ENCODE data around the gene ASPG.

The ASPG gene

DNA sequence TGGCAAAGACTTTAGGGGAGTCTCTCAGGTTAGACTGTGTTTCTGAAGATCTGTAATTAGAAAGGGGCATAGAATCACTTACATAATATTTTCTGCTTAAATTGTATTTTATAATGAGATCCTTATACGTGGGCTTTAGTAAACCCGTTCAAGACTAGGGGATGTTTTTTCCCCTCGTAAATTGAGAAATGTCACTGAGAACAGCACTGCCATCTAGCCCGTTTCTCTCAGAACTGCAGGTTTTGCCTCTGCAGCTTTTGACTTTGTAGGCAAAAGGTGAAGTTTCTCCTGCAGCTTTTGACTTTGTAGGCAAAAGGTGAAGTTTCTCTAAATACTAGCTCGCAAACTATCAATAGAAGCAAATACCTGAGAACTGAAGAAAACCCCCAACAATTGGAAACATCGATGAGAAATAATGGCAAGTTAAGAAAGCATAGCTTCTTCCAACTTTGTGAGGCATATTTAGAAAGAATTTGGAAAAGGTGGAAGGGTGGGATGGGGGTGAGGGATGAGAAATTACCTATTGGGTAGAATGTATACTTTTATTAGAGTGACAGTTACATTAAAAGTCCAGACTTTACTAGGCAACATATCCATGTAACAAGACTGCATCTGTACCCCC is 9.9 kb upstream of the ASPG start:
- no peak for DNase-seq (ENCODE audit: low read depth in 3 of 3)

DNA sequence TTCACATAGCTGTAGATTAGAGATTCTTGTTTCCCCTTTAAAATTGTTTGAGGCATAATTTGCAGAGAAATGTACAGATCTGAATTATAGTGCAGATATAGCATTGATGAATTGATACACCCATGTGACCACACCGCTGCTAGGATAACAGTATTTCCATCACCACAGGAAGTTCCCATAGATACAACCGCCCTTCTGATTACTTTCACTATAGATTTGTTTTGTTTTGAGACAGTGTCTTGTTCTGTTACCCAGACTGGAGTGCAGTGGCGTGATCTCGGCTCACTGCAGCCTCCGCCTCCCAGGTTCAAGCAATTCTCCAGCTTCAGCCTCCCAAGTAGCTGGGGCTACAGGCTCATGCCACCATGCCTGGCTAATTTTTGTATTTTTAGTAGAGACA is 8.8 kb upstream of the ASPG start:
- no peak for DNase-seq (ENCODE audit: low read depth in 3 of 3)

DNA sequence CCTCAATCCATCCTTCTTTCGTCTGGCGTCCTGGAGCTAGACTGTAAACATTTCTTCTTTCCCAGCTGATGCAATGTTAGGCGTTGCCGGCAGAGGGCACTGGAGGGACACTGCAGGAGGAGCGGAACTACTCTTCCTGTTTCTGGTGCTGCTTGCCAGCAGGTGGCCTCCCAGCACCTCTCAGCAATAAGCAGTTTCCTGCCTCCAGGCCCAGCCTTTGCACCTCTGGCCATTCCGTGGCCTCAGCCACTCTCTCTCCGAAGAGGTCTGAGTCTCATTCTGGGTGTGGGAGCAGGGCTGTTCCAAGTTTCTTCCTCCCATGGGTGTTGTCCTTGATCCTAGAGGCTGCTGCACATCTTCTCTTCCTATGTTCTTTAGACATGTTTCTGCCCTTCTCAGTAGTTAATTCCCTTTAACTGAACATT is 7.5 kb upstream of the ASPG start:
- peak; percentile 68 to 83 (median 79) for DNase-seq (ENCODE audit: low read depth in 3 of 3)

DNA sequence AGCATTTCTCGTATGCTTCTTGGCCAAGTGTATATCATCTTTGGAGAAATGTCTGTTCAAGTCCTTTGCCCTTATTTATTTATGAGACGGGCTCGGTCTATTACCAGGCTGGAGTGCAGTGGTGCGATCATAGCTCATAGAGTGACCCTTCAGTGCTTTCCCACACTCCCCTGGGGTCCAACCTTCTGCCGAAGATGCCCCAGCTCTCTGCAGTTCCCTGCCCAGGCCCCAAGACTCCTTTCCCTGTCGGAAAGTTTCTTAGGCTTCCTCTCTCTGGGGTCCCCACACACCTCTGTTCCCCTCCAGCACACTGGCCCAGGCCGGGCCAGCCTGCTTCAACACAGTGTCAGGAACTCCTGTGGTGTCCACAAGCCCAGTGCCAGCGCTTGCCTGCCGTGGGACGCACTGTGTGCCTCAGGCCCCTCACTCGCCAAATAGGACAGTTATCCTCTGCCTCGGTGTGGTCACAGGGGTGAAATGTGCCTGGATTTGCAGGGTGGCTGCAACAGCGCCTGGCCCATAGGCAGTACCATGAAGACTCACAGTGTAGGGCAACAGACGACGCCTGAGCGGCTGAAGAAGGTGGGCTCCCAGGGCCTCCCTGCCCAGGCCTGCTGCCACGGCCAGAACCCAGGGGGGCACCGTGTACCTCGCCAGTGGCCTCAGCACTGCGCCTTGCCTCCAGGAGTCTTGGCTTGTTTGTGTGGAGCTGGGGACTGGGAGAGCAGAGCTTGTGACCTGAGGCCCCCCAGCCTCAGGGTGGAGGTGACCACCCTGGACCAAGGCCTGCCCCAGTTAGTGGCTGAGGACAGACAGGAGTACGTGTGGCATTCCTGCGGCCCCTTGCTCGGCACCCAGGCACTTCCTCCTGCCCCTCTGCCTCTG is 4.9 kb upstream of the ASPG start:
- DNase-seq (ENCODE audit: low read depth in 3 of 3), result no peak

DNA sequence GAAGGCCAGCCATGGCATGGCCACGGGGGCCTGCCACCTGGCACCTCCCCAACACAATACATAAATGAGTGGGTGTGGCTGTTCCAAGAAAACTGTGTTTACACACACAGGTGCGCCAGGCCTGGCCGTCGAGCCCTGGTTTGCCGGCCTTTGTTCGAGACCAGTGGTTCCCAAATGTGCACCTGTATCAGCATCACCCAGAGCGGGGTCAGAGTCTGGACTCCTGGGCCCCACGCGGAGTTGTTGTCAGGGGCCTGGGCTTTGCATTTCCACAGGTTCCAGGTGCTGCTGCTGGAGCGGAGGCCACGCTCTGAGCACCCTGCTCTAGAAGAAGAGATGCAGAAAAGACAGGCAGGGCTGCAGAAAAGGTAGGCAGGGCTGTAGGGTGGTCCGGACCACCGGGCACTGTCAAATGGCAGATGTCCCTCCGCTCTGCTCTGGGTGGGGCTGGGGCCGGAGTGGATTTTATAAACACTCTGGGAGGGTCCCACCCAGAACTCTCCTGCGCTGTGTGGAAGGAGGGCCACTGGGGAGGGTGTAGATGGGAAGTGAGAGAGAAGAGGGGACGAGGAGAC is 4.2 kb upstream of the ASPG start:
- no peak for DNase-seq (ENCODE audit: low read depth in 3 of 3)

DNA sequence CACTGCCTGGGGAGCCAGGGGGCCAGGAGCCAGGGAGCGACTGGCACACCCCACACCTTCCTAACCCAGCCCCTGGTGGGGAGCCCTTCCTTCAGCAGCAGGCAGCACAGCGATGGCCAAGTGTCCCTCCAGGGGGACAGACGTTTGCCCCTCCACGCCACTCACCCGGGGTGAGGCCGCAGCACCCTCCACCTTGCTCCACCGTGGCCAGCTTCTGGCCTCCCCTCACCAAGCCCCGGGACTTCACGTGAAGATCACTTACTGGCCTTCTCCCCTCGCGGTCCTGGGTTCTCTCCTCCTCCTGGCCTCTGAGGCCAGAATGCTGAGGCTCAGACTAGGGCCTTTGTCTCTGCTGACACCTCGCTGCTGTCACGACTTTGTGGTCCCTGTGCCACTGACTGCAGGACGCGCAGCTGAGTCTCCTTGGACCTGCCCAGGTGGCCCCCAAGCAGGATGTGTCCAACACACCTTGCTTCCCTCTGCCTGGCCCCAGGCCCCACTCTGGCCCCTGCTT is 3.5 kb upstream of the ASPG start:
- DNase-seq (ENCODE audit: low read depth in 3 of 3), result no peak

DNA sequence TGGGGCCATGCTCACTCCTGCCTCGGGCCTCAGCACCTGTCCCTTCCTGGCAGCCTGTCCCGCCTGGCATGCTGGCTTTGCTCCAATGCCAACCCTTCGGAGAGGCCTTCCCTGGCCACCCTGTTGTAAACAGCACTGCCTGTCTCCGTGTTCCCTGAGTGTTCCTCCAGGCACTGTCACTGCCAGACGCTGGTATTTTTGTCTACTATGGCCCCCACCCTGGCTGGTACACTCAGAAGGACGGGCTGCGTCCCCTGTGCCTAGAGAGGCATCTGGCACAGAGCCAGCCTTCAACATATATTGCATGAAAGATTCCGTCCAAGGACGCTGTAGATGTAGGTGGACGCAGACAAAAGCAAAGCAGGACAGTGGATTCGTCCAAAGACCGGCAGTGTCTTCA is 2.7 kb upstream of the ASPG start:
- DNase-seq (ENCODE audit: low read depth in 3 of 3), result no peak

DNA sequence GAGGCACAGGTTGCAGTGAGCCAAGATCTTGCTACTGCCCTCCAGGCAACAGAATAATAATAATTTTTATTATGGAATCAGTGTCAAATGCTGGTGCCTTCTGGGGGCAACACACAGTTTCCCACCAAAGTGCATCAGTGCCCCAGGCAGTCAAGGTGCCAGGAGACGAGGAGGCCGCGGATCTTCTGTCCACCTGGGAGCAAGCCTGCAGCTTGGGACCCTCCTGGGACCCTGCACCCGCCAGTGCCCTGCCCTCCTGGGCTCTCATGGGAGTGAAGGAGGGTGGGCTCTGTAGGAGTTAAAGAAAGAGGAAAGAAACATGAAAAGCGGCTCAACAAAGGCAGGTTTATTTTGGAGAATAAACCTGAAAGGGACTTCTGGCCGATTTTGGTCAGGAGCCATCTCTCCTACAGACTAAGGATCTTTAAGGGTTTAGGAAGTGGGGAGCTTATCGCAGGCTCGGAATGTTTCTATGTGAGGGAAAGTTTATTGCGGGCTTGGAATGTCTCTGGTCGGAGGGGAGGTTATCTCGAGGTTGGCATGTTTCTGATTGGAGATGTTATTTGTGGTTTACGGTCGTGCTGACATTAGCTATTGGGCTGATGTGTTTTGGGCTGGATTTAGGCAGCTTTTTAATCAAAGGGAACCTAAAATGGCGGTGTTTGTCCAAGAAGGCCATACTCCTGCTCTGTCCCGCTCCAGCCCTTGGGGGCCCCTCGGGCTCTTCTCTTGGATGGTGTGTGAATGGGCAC is 1.1 kb upstream of the ASPG start:
- no peak for DNase-seq (ENCODE audit: low read depth in 3 of 3)

DNA sequence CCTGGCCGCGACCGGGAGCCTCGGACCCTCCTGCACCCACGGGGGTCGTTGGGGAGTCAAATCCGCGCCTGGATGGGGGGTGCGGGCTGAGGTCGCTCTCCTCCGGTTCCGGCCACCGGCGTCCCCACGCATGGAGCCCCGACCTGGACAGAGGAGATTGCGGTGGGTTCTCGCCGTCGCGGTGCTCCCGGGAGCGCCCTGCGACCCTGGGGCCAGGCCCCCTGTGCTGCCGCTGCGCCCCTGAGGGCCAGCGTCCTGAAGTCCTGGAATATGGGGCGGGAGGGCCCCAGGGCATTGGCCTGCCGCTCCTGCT is 345 bp downstream of the ASPG start:
- no peak for DNase-seq (ENCODE audit: low read depth in 3 of 3)

DNA sequence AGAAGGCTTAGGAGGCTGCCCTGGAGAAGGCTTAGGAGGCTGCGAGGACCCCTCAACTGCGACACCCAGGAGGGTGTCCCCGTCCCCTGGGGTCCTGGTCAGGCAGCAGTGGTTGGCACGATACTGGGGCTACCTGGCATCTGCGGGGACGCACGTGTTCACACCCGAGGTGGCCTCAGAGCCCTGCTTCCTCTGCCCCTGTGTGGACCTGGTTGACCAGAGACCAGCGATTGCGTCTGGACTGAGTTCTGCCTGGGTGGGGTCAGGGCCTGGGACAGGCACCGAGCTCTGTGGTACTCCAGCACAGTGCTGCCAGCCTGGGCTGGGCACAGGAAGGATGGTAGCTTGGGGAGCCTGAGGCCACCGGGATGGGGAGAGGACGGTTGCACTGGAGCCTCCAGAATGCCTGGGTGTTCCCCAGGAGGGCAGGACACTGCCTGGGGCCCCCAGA is 735 bp downstream of the ASPG start:
- no peak for DNase-seq (ENCODE audit: low read depth in 3 of 3)

DNA sequence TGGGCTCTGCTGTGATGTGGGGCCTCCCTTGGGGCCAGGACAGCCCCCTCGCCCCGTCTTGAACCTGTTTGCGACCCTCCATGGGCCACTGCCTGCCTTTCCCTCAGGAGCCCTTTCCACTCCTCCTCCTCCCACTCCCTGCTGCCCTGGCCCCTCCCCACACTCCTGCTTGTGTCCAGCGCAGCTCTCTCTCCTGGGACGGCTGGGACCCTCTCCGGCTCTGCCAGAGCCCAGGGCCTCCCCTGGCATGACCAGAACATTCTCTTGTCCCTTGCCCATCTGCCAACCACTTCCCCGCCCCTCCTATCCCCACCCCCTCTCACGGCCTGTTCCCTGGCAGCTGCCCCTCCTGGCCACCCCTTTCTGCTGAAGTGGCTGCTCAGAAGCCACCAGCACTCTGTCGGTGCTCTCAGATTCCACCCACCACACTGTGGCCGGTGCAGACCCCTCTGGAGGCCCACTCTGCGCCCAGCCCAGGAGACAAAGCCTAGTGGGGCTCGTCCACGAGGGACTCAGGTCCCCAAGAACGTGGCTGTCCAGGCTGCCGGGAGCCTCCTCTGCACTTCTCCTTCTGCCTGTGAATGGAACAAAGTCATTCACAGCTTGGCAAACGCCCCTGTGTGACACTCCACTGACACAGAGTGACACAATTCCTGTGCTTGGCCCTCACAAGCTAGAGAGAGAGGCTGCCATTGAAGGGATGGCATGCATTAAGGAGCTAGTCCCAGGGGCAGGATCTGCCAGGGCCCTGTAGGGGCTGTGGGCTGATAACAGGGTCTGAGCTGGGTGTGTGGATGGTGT is 1.4 kb downstream of the ASPG start:
- no peak for DNase-seq (ENCODE audit: low read depth in 3 of 3)

DNA sequence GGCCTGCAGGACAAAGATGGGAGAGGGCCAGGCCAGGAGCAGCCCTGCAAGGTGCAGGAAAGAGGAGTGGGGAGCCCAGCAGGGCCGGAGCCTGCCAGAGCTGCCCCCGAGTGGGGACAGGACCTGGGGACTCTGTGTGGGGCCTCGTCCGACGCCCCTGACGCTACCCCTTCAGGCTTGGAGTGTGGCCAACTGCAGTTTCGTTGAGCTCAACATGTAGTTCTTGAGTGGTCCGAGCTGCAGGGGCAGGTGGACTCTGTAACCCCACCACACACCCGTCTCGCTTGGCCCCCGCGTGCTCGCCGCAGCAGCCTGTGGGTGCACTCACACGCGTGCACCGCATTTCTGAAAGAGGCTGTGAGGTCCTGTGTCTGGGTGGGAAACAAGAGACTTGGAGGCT is 2.0 kb downstream of the ASPG start:
- DNase-seq (ENCODE audit: low read depth in 3 of 3), result no peak

DNA sequence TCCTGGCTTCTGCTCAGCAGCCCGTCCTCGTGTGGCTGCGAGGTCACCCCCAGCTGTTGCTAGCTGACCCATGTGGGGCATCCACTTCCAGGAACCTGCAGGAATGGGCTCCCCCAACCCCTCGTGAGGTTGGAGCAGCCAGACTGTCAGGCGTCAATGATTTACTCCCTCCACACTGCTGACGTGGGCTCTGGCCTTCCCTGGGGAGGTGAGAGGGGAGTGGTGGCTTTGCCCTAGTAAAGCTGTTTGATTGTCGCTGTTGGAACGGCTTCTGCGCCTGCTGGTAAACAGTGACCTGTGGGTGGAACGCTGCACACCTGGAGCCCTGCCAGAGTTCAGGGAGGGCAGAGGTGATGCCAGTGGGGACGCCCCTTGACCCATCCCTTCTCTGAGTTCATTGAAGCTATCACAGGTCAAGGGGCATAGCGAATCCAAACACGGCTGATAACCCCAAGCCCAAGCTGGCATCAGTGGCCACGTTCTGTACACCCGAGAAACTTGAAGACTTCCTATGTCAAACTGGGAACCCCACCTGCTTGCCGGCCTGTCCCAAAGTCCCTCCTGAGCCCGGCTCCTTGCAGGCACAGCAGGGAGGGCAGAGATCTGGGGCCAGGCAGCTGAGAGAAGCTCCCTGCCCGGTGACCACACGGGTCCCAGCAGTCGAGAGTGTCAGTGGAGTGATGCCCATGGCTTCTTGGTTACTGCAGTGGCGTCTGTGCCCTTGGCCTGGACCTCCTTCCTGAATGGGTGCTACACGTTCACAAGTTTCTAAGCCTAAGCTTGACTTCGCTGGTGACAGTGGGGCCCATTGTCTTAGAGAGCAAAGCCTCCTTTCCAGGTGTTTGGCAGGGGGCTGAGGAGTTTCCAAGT is 2.7 kb downstream of the ASPG start:
- DNase-seq (ENCODE audit: low read depth in 3 of 3), result no peak

DNA sequence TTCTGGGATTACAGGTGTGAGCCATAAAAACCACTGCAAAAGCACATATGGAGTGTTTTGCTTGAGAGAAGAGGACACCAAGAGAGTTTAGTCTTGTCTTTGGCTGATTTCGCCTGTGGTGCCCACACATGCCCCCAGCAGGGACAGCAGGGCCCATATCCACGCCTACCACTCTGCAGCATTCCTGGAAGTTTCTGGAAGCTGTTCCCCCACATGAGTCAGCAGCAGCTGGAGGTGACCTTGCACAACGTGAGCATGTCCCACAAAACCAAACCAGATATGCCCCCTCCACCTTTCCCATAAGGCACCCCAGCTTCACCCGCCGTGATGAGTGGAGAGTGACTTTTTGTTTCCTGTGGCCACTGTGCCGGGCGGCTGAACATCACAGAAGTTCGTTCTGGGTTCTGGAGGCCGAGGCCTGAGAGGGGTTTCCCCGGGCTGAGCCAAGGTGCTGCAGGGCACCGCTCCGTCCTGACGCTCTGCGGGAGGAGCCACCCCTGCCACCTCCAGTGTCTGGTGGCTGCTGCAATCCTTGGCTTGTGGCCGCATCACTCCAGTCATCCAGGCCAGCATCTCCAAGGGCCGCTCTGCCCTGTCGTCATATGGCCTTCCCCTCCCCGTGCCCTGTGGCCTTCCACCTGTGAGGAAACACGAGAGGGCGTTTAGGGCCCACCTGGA is 4.7 kb downstream of the ASPG start:
- DNase-seq (ENCODE audit: low read depth in 3 of 3), result no peak

DNA sequence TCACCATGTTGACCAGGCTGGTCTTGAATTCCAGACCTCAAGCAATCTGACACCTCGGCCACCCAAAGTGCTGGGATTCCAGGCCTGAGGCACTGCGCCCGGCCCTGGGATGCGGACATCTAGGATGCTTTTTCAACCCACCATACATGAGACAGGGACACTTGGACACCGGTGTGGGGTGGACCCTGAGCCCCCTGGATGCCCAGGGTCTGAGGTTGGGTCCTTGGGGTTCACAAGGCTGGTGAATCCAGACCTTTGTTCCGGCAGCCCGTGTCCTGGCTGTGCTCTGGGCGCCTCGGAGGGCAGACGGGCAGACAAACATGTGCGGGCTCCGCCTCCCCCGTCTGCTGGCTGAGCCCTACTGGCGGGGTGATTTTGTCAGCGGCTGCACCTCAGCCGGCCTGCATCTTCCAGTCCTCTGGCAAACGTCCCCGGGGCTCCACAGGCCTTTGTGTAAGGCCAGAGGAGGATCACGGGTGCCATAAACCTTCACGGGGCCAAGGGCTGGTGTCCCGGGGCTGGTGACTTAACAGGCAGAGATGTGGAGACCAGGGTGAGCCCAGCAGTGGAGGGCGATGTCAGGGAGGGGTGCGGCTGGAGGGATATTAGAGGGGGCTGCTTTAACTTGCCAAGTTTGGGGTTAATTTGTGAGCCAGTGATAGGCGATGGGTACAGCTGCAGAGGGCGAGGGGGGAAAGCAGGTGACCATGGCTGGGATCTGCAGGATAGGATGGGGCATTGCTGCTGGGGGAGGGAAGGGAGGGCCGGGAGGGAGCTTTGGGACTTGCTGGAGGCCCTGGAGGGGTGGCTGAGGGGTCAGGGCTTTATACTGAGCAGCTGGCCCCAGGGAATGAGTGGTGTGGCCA is 5.8 kb downstream of the ASPG start:
- DNase-seq (ENCODE audit: low read depth in 3 of 3), result no peak

DNA sequence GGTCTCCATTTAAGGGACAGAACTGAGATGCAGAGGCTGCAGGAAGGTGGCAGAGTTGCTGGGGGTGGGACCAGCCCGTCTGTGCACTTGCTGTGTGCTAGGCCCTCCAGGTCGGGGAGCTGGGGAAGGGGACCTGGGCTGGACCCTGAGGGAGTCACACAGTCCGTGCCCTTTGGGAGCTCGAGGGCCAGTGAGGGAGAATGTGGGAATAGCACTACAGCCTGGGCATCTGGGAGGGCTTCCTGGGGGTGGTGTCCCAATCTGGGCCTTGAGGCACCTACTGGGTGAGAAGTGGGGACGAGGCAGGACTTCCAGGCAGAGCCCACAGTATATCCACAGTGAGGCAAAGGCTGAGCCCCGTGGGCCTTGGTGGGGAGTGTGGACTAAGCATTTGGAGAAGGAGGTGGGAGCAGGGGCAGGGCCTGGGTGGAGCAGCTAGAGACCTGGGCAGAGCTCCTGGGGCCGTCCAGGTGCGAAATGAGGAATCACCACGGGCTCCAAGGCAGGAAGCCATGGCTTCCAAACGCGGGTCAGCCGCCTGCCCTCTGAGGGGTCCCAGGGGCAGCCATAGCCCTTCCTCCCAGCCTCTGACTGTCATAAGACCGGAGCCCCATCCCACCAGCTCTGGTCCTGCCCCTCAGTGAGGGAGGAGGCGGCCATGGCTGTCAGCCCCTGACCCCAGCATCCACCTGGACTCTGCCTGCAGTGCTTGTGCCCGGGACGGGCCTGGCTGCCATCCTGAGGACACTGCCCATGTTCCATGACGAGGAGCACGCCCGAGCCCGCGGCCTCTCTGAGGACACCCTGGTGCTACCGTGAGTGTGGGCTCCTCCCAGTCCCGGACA is 6.6 kb downstream of the ASPG start:
- no peak for DNase-seq (ENCODE audit: low read depth in 3 of 3)

DNA sequence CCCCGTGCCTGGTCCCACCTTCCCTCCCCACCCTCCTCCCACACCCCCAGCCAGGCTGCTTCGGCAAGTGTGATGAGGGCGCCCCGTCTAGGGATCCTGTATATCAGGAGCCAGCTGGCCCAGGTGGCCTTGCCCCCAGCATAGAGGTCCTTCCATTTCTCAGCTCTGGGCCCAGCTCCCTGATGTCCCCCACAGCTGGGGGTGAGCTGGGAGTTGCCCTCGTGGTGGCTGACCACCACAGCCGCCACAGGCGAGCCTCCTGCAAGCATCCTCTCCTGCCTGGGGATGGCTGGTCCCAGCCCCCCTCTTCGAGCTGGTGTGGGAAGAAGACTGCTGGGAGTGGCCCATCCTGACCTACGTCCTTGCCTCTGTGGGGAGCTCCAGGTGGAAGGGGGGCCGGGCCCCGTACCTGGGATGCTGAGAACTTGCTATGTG is 7.4 kb downstream of the ASPG start:
- DNase-seq (ENCODE audit: low read depth in 3 of 3), result no peak

Measured in stimulated activated CD4-positive, alpha-beta T cell treated with anti-CD3 and anti-CD28 coated beads, TNF-alpha, amount 100 ng/mL, for 24 hours (primary cell).